Mucosa of gallbladder (tissue), 1 donor: ENCODE results near the gene ADAMTS13. TPM values are rescaled to one million over a fixed set of nuclear protein-coding genes. Genes with fewer than 3 reads are reported as not detected.

Source experiments
- DNase-seq: peaks from one replicate; pipeline ENCODE4 v3.0.0-alpha.2; 2020; ENCODE audit warnings: low spot score
- total RNA-seq: library from RNA; stranded (reverse); gene quantifications from one replicate; pipeline ENCODE4 v1.2.1, GENCODE V29; 2021
- donor health status: DM: no; HTN: no; CAD: no.

ADAMTS13 gene
- total RNA-seq, 1 donor from 2014 or later: 7.1 TPM

GRCh38 chr9:133490865-133491655 lies 68.9 kb downstream of the ADAMTS13 start:
- DNase-seq: no peak

- no peak for DNase-seq
Observed at GRCh38 chr9:133491656-133491925, 69.4 kb downstream of the ADAMTS13 start.

- DNase-seq: no peak
Observed at GRCh38 chr9:133492061-133493021, 70.2 kb downstream of the ADAMTS13 start.

- DNase-seq: no peak
Observed at GRCh38 chr9:133493428-133493827, 71.3 kb downstream of the ADAMTS13 start.

GRCh38 chr9:133493845-133494540 lies 71.8 kb downstream of the ADAMTS13 start:
- no peak for DNase-seq

GRCh38 chr9:133494636-133495326 lies 72.6 kb downstream of the ADAMTS13 start:
- DNase-seq: no peak

GRCh38 chr9:133495327-133496293 lies 73.4 kb downstream of the ADAMTS13 start:
- DNase-seq: no peak

GRCh38 chr9:133496861-133497842 lies 75.0 kb downstream of the ADAMTS13 start:
- DNase-seq: no peak

GRCh38 chr9:133499132-133499891 lies 77.1 kb downstream of the ADAMTS13 start:
- no peak for DNase-seq

GRCh38 chr9:133499892-133500270 lies 77.7 kb downstream of the ADAMTS13 start:
- no peak for DNase-seq

GRCh38 chr9:133502112-133502511 lies 79.9 kb downstream of the ADAMTS13 start:
- no peak for DNase-seq

GRCh38 chr9:133505186-133505830 lies 83.1 kb downstream of the ADAMTS13 start:
- DNase-seq: no peak

GRCh38 chr9:133505901-133506652 lies 83.9 kb downstream of the ADAMTS13 start:
- DNase-seq: no peak

GRCh38 chr9:133506653-133507038 lies 84.5 kb downstream of the ADAMTS13 start:
- DNase-seq: no peak

- no peak for DNase-seq
Observed at GRCh38 chr9:133507246-133507965, 85.2 kb downstream of the ADAMTS13 start.

- DNase-seq: no peak
Observed at GRCh38 chr9:133508046-133508445, 85.9 kb downstream of the ADAMTS13 start.
